ENCODE data around the gene CEP162.

- no peak for TF ChIP-seq EZH2phosphoT487 (conservative IDR thresholded peaks at IDR 0.05; ENCODE audit: low read length)
- no peak for TF ChIP-seq CTCF (IDR thresholded peaks at IDR 0.05; ENCODE audit: insufficient read depth, low read length, poor library complexity, severe bottlenecking)
These were observed 133.7 kb downstream of the CEP162 start for GRCh38 chr6:84093441-84094435.
